CD14-positive monocyte (primary cell): ENCODE data around the gene LCN9. TPM values are rescaled to one million over a fixed set of nuclear protein-coding genes. Genes with fewer than 3 reads are reported as not detected.
A peak's percentile ranks its signal among the peaks of the same experiment; 100 is the strongest.

Experiments
- DNase-seq, 3 donors: peaks; one replicate each; pipeline ENCODE4 v3.0.0-alpha.2; 2011 to 2022
- H2AFZ ChIP-seq: 2 replicates; pipeline ENCODE4 v1.6.0; 2012; ENCODE audit warnings: mild to moderate bottlenecking, low read depth, low read length, inconsistent platforms; ENCODE audit not compliant: insufficient read depth, poor library complexity, severe bottlenecking
- H3K27ac ChIP-seq, 2 donors: 1 replicate in 1 of 2; 2 replicates in 1 of 2; pipeline ENCODE4 v1.5.1; 2012 to 2013; ENCODE audit warnings: low read length in 2 of 2, control low read depth in 1 of 2, inconsistent platforms in 1 of 2, low read depth in 1 of 2, mild to moderate bottlenecking in 1 of 2
- H3K27me3 ChIP-seq, 2 donors: one replicate each; pipeline versions ENCODE4 v1.6.0 to v1.6.1; 2011 to 2013; ENCODE audit warnings: low read length in 2 of 2; ENCODE audit not compliant: control insufficient read depth in 2 of 2, insufficient read depth in 2 of 2
- H3K36me3 ChIP-seq, 2 donors: replicated peaks in 1 of 2; 1 replicate in 1 of 2; 2 replicates in 1 of 2; pipeline versions ENCODE4 v1.5.1 to v1.6.1; 2012 to 2013; ENCODE audit warnings: low read length in 2 of 2, control low read depth in 1 of 2, inconsistent platforms in 1 of 2, mild to moderate bottlenecking in 1 of 2; ENCODE audit not compliant: insufficient read depth in 2 of 2, control insufficient read depth in 1 of 2
- H3K4me1 ChIP-seq, 2 donors: 1 replicate in 1 of 2; 2 replicates in 1 of 2; pipeline versions ENCODE4 v1.5.1 to v1.6.1; 2012 to 2013; ENCODE audit warnings: low read length in 2 of 2, control low read depth in 1 of 2, inconsistent platforms in 1 of 2, mild to moderate bottlenecking in 1 of 2, moderate library complexity in 1 of 2; ENCODE audit not compliant: insufficient read depth in 2 of 2, control insufficient read depth in 1 of 2
- H3K4me2 ChIP-seq: replicated peaks from 2 replicates; pipeline ENCODE3; 2012; ENCODE audit warnings: low read length, moderate library complexity, mild to moderate bottlenecking; ENCODE audit not compliant: poor library complexity, severe bottlenecking; ENCODE audit errors: extremely low read depth
- H3K4me3 ChIP-seq, 3 experiments: fragments of 200-600 bp in 1 of 3; sonication (generic) in 1 of 3; replicated peaks in 1 of 3; 1 replicate in 2 of 3; 2 replicates in 1 of 3; pipeline ENCODE4 v1.5.1; 2011 to 2013; ENCODE audit warnings: low read length in 3 of 3, mild to moderate bottlenecking in 3 of 3, control low read depth in 2 of 3, low read depth in 2 of 3, inconsistent platforms in 1 of 3, moderate library complexity in 1 of 3
- H3K79me2 ChIP-seq: 2 replicates; pipeline ENCODE4 v1.6.0; 2012; ENCODE audit warnings: mild to moderate bottlenecking, control low read depth, inconsistent platforms, low read length, moderate library complexity; ENCODE audit not compliant: insufficient read depth
- H3K9ac ChIP-seq: 2 replicates; pipeline ENCODE4 v1.6.0; 2017; ENCODE audit warnings: low read length, mild to moderate bottlenecking; ENCODE audit not compliant: insufficient read depth, poor library complexity, severe bottlenecking
- H3K9me3 ChIP-seq, 2 donors: replicated peaks in 1 of 2; 1 replicate in 1 of 2; 2 replicates in 1 of 2; pipeline versions ENCODE4 v1.5.1 to v1.6.1; 2012 to 2013; ENCODE audit warnings: low read length in 2 of 2, control low read depth in 1 of 2; ENCODE audit not compliant: control insufficient read depth in 1 of 2, insufficient read depth in 1 of 2
- H4K20me1 ChIP-seq: 2 replicates; pipeline ENCODE4 v1.6.0; 2012; ENCODE audit warnings: mild to moderate bottlenecking, low read length, control low read depth, moderate library complexity; ENCODE audit not compliant: insufficient read depth
- H3K27ac Mint-ChIP-seq, 7 donors: one replicate each; pipeline ENCODE4 v1.8.0; 2020; ENCODE audit warnings: mild to moderate bottlenecking in 7 of 7, mixed read lengths in 7 of 7, moderate library complexity in 6 of 7, inconsistent platforms in 2 of 7
- H3K27me3 Mint-ChIP-seq, 3 donors: one replicate each; pipeline ENCODE4 v1.8.0; 2021 to 2022; ENCODE audit warnings: low read depth in 3 of 3, mild to moderate bottlenecking in 3 of 3, mixed read lengths in 3 of 3, moderate library complexity in 3 of 3, inconsistent platforms in 1 of 3
- H3K36me3 Mint-ChIP-seq, 2 donors: one replicate each; pipeline ENCODE4 v1.8.0; 2020; ENCODE audit warnings: mixed read lengths in 2 of 2, inconsistent platforms in 1 of 2, mild to moderate bottlenecking in 1 of 2
- H3K4me1 Mint-ChIP-seq: one replicate; pipeline ENCODE4 v1.8.0; 2020; ENCODE audit warnings: mild to moderate bottlenecking, mixed read lengths
- H3K4me3 Mint-ChIP-seq, 2 donors: one replicate each; pipeline ENCODE4 v1.8.0; 2020; ENCODE audit warnings: mild to moderate bottlenecking in 2 of 2, mixed read lengths in 2 of 2, moderate library complexity in 1 of 2
- H3K9me3 Mint-ChIP-seq, 7 donors: one replicate each; pipeline ENCODE4 v1.8.0; 2020 to 2022; ENCODE audit warnings: mixed read lengths in 7 of 7, mild to moderate bottlenecking in 6 of 7, moderate library complexity in 6 of 7, inconsistent platforms in 2 of 7
- CTCF ChIP-seq: fragments of 200-600 bp; IDR thresholded peaks from one replicate; pipeline ENCODE4 v1.8.0; 2022; ENCODE audit warnings: antibody characterized with exemption, mild to moderate bottlenecking
- WGBS: methylation state at CpG from one replicate; pipeline ENCODE4 v1.1.5; 2013; ENCODE audit warnings: missing lambda C conversion rate; ENCODE audit not compliant: insufficient coverage; 5-methylcytosine and 5-hydroxymethylcytosine counted together
- intact Hi-C, 2 donors: fragments of 100-400 bp; cut with micrococcal nuclease; formaldehyde crosslinking; loops; one replicate each; pipeline versions ENCODE4 v1.15.0 to v1.15.1; 2023
- polyA plus RNA-seq, 3 donors: library from polyadenylated mRNA; depleted of rRNA in 1 of 3; unstranded in 2 of 3; stranded (reverse) in 1 of 3; fragments of 300-500 nt in 2 of 3; fragments of >200 nt in 1 of 3; fragmentation: Illumina TruSeq in 2 of 3; gene quantifications; 1 replicate in 2 of 3; 2 replicates in 1 of 3; pipeline ENCODE4 v1.2.3, GENCODE V29; 2012 to 2021

The LCN9 gene
- polyA plus RNA-seq, 3 donors = not detected

GRCh38 chr9:135699440-135699839, 36.3 kb downstream of the LCN9 start, which contains the start of gene SOHLH1:
SOHLH1 (minus strand) TSS chr9:135699481; CDS start chr9:135699467, 14 bp downstream.
- no peaks in the 10 kb centered on the region for H3K79me2 ChIP-seq
- H3K9me3 ChIP-seq = no peaks in the 10 kb centered on the region
- no peak within 1 kb of the TSS for H3K4me3 ChIP-seq
- intact Hi-C loops = no loop called here
- peaks cover 0 to 8% of the 10 kb centered on the region in 2 donors for H3K27me3 ChIP-seq
- H3K9ac ChIP-seq = no peak within 1 kb of the TSS
- no peak for TF ChIP-seq CTCF
- H3K27me3 Mint-ChIP-seq = peaks cover 2 to 26% (median 7%) of the 10 kb centered on the region in 3 donors
- H3K4me1 Mint-ChIP-seq = no peaks in the 10 kb centered on the region
- H3K27ac Mint-ChIP-seq = peak within 1 kb of the TSS in 1 of 7 donors; percentile 18
- H2AFZ ChIP-seq = no peak within 1 kb of the TSS
- H3K36me3 ChIP-seq = no peaks in the 10 kb centered on the region
- no peaks in the 10 kb centered on the region for H3K4me1 ChIP-seq
- H4K20me1 ChIP-seq = no peaks in the 10 kb centered on the region
- 86% methylated on average over 27 of the region's 30 CpGs for WGBS
- H3K36me3 Mint-ChIP-seq = no peaks in the 10 kb centered on the region
- H3K4me2 ChIP-seq = no peak within 1 kb of the TSS
- no peak within 1 kb of the TSS for H3K27ac ChIP-seq
- H3K4me3 Mint-ChIP-seq = no peak within 1 kb of the TSS
- peaks cover 0 to 2% (median 0%) of the 10 kb centered on the region in 7 donors for H3K9me3 Mint-ChIP-seq
- no peak for DNase-seq

GRCh38 chr9:135700525-135700924, 37.4 kb downstream of the LCN9 start:
- Mint-ChIP-seq H3K27me3 (peaks cover 5 to 29% (median 7%) of the 10 kb centered on the region in 3 donors), H3K9me3 (peaks cover 0 to 2% (median 0%) of the 10 kb centered on the region in 7 donors), H3K27ac (no peak overlapping the region), H3K36me3 (no peaks in the 10 kb centered on the region), H3K4me3 (no peak overlapping the region), H3K4me1 (no peaks in the 10 kb centered on the region)
- Histone ChIP-seq H4K20me1 (no peaks in the 10 kb centered on the region), H3K27me3 (peaks cover 0 to 8% of the 10 kb centered on the region in 2 donors), H3K4me1 (no peaks in the 10 kb centered on the region), H2AFZ (no peak overlapping the region), H3K9me3 (no peaks in the 10 kb centered on the region), H3K36me3 (no peaks in the 10 kb centered on the region), H3K9ac (no peak overlapping the region), H3K4me2 (no peak overlapping the region), H3K79me2 (no peaks in the 10 kb centered on the region), H3K27ac (no peak overlapping the region), H3K4me3 (no peak overlapping the region)
- TF ChIP-seq CTCF = no peak
- WGBS = 75% methylated on average over 14 of the region's 15 CpGs
- no peak for DNase-seq
- intact Hi-C loops = loop anchor here in 1 of 2 donors (10.0 kb wide), 1 partner anchor 424 kb away; no protein-coding TSS in a partner anchor
